Panc1 (cell line): ENCODE measurements around the gene TAX1BP1. TPM values are rescaled to one million over a fixed set of nuclear protein-coding genes. Genes with fewer than 3 reads are reported as not detected.

ENCODE experiments used
- ATAC-seq: fragments of 200-7000 bp; cut with Tn5 transposase; 2 replicates; pipeline ENCODE4 v1.9.1; 2020; ENCODE audit warnings: mild to moderate bottlenecking, moderate library complexity
- BruUV-seq: library from RNA; stranded (reverse); fragments of 400-500 nt; replicated peaks from 2 replicates; lab custom pipeline; 2021; lab: Mats Ljungman, UMichigan
- CTCF ChIA-PET: fragments of 300-600 bp; sonication (Branson Sonifier 250); formaldehyde crosslinking; loops from one replicate; lab custom pipeline; 2022; ENCODE audit warnings: antibody characterized with exemption; lab: Charles Lee
- POLR2A ChIA-PET: fragments of 300-600 bp; sonication (Branson Sonifier 250); formaldehyde crosslinking; loops from one replicate; lab custom pipeline; 2022; ENCODE audit warnings: antibody characterized with exemption; lab: Charles Lee
- DNase-seq: peaks from one replicate; pipeline ENCODE4 v3.0.0-alpha.2; 2010; ENCODE audit warnings: low read depth, low spot score
- H3K27ac ChIP-seq: 2 replicates; pipeline ENCODE4 v1.5.1; 2011; ENCODE audit warnings: mild to moderate bottlenecking, low read length, inconsistent platforms
- H3K27me3 ChIP-seq: fragments of 200-500 bp; sonication (Bioruptor generic); 2 replicates; pipeline ENCODE4 v1.6.0; 2014; ENCODE audit warnings: low read length, inconsistent platforms; ENCODE audit not compliant: control insufficient read depth, insufficient read depth
- H3K36me3 ChIP-seq: fragments of 200-500 bp; sonication (Bioruptor generic); 2 replicates; pipeline ENCODE4 v1.5.1; 2014; ENCODE audit warnings: inconsistent platforms, mild to moderate bottlenecking, low read length, moderate library complexity; ENCODE audit not compliant: control insufficient read depth, insufficient read depth
- H3K4me1 ChIP-seq: 2 replicates; pipeline ENCODE4 v1.5.1; 2011; ENCODE audit warnings: inconsistent platforms, mild to moderate bottlenecking, low read length, moderate library complexity; ENCODE audit not compliant: control insufficient read depth, insufficient read depth
- H3K4me3 ChIP-seq, 2 experiments: 2 replicates each; pipeline ENCODE4 v1.5.1; 2011 to 2012; ENCODE audit warnings: low read depth in 2 of 2, low read length in 2 of 2, mild to moderate bottlenecking in 2 of 2, inconsistent platforms in 1 of 2, moderate library complexity in 1 of 2
- H3K9me3 ChIP-seq: fragments of 200-500 bp; sonication (Bioruptor generic); 2 replicates; pipeline ENCODE4 v1.5.1; 2014; ENCODE audit warnings: low read depth, mild to moderate bottlenecking, inconsistent platforms, low read length, moderate library complexity; ENCODE audit not compliant: control insufficient read depth, insufficient read depth
- CTCF ChIP-seq: fragments of 450-650 bp; IDR thresholded peaks from 2 replicates; pipeline ENCODE4 v1.5.1; 2017; ENCODE audit warnings: mild to moderate bottlenecking
- POLR2AphosphoS5 ChIP-seq: IDR thresholded peaks from 2 replicates; pipeline ENCODE4 v1.6.1; 2012; ENCODE audit warnings: mild to moderate bottlenecking, low read depth, low read length, moderate library complexity
- REST ChIP-seq, 2 experiments: IDR thresholded peaks; 2 replicates each; pipeline ENCODE4 v1.6.1; 2011 to 2012; ENCODE audit warnings: low read depth in 2 of 2, control low read depth in 1 of 2, low read length in 1 of 2, mild to moderate bottlenecking in 1 of 2, moderate library complexity in 1 of 2; ENCODE audit not compliant: insufficient read depth in 1 of 2
- SIN3A ChIP-seq: IDR thresholded peaks from 2 replicates; pipeline ENCODE4 v1.6.1; 2012; ENCODE audit warnings: low read depth, mild to moderate bottlenecking, low read length, moderate library complexity, borderline replicate concordance; ENCODE audit not compliant: insufficient read depth
- TCF7L2 ChIP-seq: IDR thresholded peaks from 2 replicates; pipeline ENCODE4 v1.6.1; 2011; ENCODE audit warnings: mild to moderate bottlenecking, low read depth, low read length, inconsistent platforms
- in situ Hi-C: cut with HindIII; loops from 2 replicates; pipeline ENCODE4 v1.10.0; 2016; ENCODE audit warnings: low sequenced_read_pairs, low pct_unique_long_range_greater_than_20kb
- intact Hi-C: fragments of 100-400 bp; cut with micrococcal nuclease; formaldehyde crosslinking; loops from one replicate; pipeline ENCODE4 v1.10.0; 2022; ENCODE audit not compliant: unreplicated experiment
- total RNA-seq: library from RNA; stranded (reverse); gene quantifications from one replicate; pipeline ENCODE4 v1.2.1, GENCODE V29; 2021; ENCODE audit not compliant: unreplicated experiment

Gene TAX1BP1
- total RNA-seq, 1 experiment from 2014 or later, result 125 TPM

DNA sequence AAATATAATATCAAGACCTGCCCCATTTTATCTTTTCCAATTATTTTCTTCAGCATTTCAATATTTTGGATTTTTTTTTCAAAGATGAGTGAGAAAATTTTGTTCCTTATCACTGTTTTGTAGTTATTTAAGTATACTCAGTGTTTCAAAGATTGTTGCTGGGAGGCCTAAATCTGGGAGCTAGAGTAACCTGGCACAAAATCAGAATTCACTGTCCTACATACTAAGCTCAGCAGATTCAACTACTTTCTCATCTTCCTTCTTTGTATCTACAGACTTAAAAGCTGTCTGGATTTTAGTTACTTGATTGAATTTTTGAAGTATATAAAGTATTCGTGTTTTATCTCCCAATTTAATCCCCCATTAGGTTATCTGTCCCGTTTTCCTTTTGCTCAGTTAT is 85.9 kb downstream of the TAX1BP1 start:
- ChIA-PET POLR2A (no interaction called here), CTCF (no interaction called here)
- TF ChIP-seq POLR2AphosphoS5 (no peak), CTCF (no peak), REST (IDR thresholded peaks at IDR 0.05; ENCODE audit: insufficient read depth in 1 of 2, low read depth in 2 of 2, low read length in 1 of 2) (no peak), TCF7L2 (no peak)
- no peak for ATAC-seq
- no peaks in the 10 kb centered on the region for H3K4me1 ChIP-seq
- no peaks in the 10 kb centered on the region for H3K27me3 ChIP-seq
- no TSS peak for BruUV-seq
- no peaks in the 10 kb centered on the region; the same call in 1 of the 2 replicates for H3K36me3 ChIP-seq
- intact Hi-C loops (no loop called here), in situ Hi-C loops (no loop called here)
- DNase-seq, result no peak
- no peaks in the 10 kb centered on the region for H3K9me3 ChIP-seq
- no peak overlapping the region for H3K4me3 ChIP-seq
- H3K27ac ChIP-seq, result no peak overlapping the region

GRCh38 chr7:27826357-27826756 is 86.4 kb downstream of the TAX1BP1 start:
- no peaks in the 10 kb centered on the region; the same call in 1 of the 2 replicates for H3K36me3 ChIP-seq
- ATAC-seq (no peak), DNase-seq (no peak)
- H3K4me3 ChIP-seq, result no peak overlapping the region
- in situ Hi-C loops, result no loop called here
- no peaks in the 10 kb centered on the region for H3K27me3 ChIP-seq
- H3K9me3 ChIP-seq, result no peaks in the 10 kb centered on the region
- H3K4me1 ChIP-seq, result no peaks in the 10 kb centered on the region
- BruUV-seq, result no TSS peak
- intact Hi-C loops, result no loop called here
- ChIA-PET CTCF (no interaction called here), POLR2A (no interaction called here)
- no peak overlapping the region for H3K27ac ChIP-seq
- TF ChIP-seq POLR2AphosphoS5 (no peak), SIN3A (no peak)

DNA sequence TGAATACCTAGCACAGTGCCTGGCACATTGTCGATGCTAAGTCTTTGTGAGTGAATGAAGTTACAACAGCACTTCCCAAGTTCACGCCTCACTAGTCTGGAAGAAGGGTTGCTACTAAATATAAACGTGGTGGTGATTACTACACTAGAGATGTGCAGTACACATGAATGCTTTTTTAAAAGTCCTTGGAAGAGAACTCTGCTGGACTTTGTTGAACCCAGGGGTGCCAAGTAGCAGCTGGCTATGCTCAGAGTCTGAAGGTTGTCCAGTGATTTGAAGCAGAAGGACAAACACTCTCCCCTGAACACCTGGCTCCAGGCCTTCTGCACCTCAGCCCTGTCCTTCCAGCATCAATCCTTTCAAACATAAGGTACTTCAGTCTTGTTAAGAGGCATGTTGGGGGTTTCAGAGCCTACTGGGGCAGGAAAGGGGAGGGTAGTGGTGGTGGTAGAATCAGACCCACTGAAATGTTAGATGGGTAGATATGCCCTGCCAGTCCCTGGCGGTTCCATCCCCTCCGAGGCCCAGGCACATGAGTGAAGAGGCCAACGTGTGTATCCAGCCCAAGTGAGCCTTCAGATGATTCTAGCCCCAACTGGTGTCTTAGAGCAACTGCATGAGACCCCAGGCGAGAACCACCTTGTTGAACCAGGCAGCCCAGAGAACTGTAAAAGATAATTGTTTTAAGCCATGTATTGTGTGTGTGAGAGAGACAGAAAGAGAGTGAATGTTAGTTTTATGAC is 94.4 kb downstream of the TAX1BP1 start:
- no TSS peak for BruUV-seq
- in situ Hi-C loops (no loop called here), intact Hi-C loops (no loop called here)
- DNase-seq (no peak), ATAC-seq (no peak)
- H3K27ac ChIP-seq, result no peak overlapping the region
- H3K36me3 ChIP-seq, result no peaks in the 10 kb centered on the region; the same call in 1 of the 2 replicates
- CTCF ChIA-PET, result no interaction called here
- POLR2A ChIA-PET, result no interaction called here
- TF ChIP-seq POLR2AphosphoS5, result no peak
- no peak for TF ChIP-seq REST (IDR thresholded peaks at IDR 0.05; ENCODE audit: insufficient read depth in 1 of 2, low read depth in 2 of 2, low read length in 1 of 2)
- no peak for TF ChIP-seq TCF7L2
- no peak for TF ChIP-seq SIN3A
- no peak for TF ChIP-seq CTCF
- no peaks in the 10 kb centered on the region for H3K9me3 ChIP-seq
- no peaks in the 10 kb centered on the region for H3K4me1 ChIP-seq
- H3K27me3 ChIP-seq, result no peaks in the 10 kb centered on the region
- no peak overlapping the region for H3K4me3 ChIP-seq
